Colonic mucosa (tissue), 4 donors: ENCODE results near the gene PLPP4. TPM values are rescaled to one million over a fixed set of nuclear protein-coding genes. Genes with fewer than 3 reads are reported as not detected.

Experiments used
- DNase-seq: peaks from one replicate; pipeline ENCODE4 v3.0.0-alpha.2; 2020
- H3K27ac ChIP-seq: fragments of 200-600 bp; one replicate; pipeline ENCODE4 v1.8.0; 2021
- H3K27me3 ChIP-seq: fragments of 200-600 bp; one replicate; pipeline ENCODE4 v1.8.0; 2021
- H3K36me3 ChIP-seq: fragments of 200-600 bp; one replicate; pipeline ENCODE4 v1.8.0; 2021
- H3K4me1 ChIP-seq: fragments of 200-600 bp; one replicate; pipeline ENCODE4 v1.8.0; 2021; ENCODE audit warnings: mild to moderate bottlenecking
- H3K4me3 ChIP-seq: fragments of 200-600 bp; one replicate; pipeline ENCODE4 v1.8.0; 2021
- H3K9ac ChIP-seq, 2 donors: one replicate each; pipeline ENCODE4 v1.7.0; 2013; ENCODE audit warnings: control low read depth in 2 of 2, low read depth in 2 of 2, low read length in 2 of 2
- H3K9me3 ChIP-seq: fragments of 200-600 bp; one replicate; pipeline ENCODE4 v1.8.0; 2021
- CTCF ChIP-seq: fragments of 200-600 bp; IDR thresholded peaks from one replicate; pipeline ENCODE4 v1.8.0; 2022; ENCODE audit warnings: antibody characterized with exemption, mild to moderate bottlenecking
- intact Hi-C: fragments of 100-400 bp; cut with DNase I; formaldehyde crosslinking; loops from one replicate; pipeline ENCODE4 v1.14.1; 2022
- total RNA-seq, 2 donors: library from RNA; stranded (reverse); fragmentation: NEBNext Ultra II Directional in 1 of 2; extraction: Animal tissue kit (Norgen Biotek cat#: 25700) in 1 of 2; gene quantifications; one replicate each; pipeline ENCODE4 v1.2.1, GENCODE V29; 2021
- donor health status: healthy.
- donor health status: DM: no; HTN: no; CAD: no.
- donor health status: DM: no; HTN: no; CAD: no.

Gene PLPP4
- total RNA-seq, 2 donors from 2014 or later: 0.61 TPM; not detected in 1

- no peak overlapping the region for H3K27ac ChIP-seq
- no peaks in the 10 kb centered on the region for H3K9me3 ChIP-seq
- H3K27me3 ChIP-seq: no peaks in the 10 kb centered on the region
- no peak for DNase-seq
- no peak for TF ChIP-seq CTCF
- H3K4me3 ChIP-seq: no peak overlapping the region
- intact Hi-C loops: no loop called here
- H3K4me1 ChIP-seq: no peaks in the 10 kb centered on the region
- H3K36me3 ChIP-seq: no peaks in the 10 kb centered on the region
- H3K9ac ChIP-seq: no peak overlapping the region
These were observed 26.7 kb downstream of the PLPP4 start for GRCh38 chr10:120483651-120484301.

DNA sequence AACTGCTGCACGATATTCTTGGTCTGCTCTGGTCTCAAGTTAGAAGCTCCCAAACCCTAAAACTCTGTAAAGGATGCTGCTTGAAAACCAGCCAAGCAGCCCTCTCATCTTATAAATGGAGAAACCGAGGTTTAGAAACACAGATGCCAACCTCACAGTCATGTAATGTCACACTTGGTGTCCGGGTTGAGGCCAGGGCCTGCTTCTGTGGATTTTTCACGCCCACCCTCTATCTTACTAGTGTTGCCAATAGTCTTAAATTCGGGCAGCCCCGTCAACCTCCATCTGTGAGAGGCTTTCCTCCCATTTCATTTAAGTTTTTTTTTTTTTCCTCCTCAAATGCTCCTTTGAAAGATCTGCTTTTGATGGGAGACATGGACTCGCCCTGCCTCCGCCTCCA lies 28.9 kb downstream of the PLPP4 start:
- intact Hi-C loops: no loop called here
- DNase-seq: no peak
- H3K27ac ChIP-seq: no peak overlapping the region
- H3K9me3 ChIP-seq: no peaks in the 10 kb centered on the region
- H3K4me3 ChIP-seq: no peak overlapping the region
- H3K9ac ChIP-seq: no peak overlapping the region
- no peaks in the 10 kb centered on the region for H3K36me3 ChIP-seq
- no peak for TF ChIP-seq CTCF
- no peaks in the 10 kb centered on the region for H3K4me1 ChIP-seq
- H3K27me3 ChIP-seq: no peaks in the 10 kb centered on the region

DNA sequence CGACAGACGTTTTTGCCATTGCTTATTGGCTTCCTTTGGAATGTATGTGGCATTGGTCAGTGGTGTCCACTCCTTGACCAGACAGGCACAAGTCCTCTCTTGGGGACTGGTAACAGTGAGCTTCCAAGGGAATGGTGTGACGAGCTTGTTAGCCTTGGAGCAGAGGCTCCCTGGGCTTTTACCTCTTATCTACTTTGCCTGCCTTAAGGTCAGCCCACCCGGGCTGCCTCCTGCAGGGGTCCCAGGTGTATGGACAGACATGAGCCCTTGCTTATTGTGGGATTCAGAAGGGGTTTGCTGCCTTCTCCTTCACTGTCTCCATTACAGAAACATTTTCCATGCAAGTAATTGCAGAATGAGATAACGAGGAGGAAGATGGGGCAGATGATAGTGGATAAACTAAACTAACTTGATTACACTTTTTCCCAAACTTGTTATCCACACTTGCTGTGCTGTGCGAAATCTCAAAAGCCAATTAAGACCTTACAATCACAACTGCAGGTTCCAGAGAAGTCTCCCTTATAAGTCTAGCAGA lies 29.7 kb downstream of the PLPP4 start:
- no peaks in the 10 kb centered on the region for H3K9me3 ChIP-seq
- H3K27me3 ChIP-seq: no peaks in the 10 kb centered on the region
- TF ChIP-seq CTCF: no peak
- DNase-seq: no peak
- H3K27ac ChIP-seq: no peak overlapping the region
- no peaks in the 10 kb centered on the region for H3K36me3 ChIP-seq
- no peak overlapping the region for H3K4me3 ChIP-seq
- intact Hi-C loops: no loop called here
- no peak overlapping the region for H3K9ac ChIP-seq
- H3K4me1 ChIP-seq: no peaks in the 10 kb centered on the region

DNA sequence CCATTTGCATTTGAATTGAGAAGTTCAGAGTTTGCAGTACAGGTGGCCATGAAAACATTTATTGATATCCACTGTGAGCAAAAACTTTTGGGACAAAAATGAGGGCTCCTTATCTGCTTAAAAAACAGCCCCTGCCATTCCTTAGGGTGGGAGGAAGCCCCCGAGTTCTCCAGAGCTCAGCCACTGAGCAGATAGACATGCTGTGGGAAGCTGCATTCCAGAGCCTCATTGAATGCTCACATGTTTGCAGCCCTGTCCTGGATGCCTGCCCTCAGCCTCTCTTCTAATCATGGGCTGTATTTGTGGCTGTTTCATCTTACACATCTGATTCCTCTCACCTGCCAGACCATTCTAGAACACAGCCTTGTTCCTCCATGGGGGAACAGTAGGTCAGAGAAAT lies 33.3 kb downstream of the PLPP4 start:
- no peak for DNase-seq
- H3K36me3 ChIP-seq: no peaks in the 10 kb centered on the region
- H3K4me1 ChIP-seq: no peaks in the 10 kb centered on the region
- no peaks in the 10 kb centered on the region for H3K27me3 ChIP-seq
- H3K4me3 ChIP-seq: no peak overlapping the region
- no peak overlapping the region for H3K27ac ChIP-seq
- no peak for TF ChIP-seq CTCF
- intact Hi-C loops: no loop called here
- no peak overlapping the region for H3K9ac ChIP-seq
- no peaks in the 10 kb centered on the region for H3K9me3 ChIP-seq

DNA sequence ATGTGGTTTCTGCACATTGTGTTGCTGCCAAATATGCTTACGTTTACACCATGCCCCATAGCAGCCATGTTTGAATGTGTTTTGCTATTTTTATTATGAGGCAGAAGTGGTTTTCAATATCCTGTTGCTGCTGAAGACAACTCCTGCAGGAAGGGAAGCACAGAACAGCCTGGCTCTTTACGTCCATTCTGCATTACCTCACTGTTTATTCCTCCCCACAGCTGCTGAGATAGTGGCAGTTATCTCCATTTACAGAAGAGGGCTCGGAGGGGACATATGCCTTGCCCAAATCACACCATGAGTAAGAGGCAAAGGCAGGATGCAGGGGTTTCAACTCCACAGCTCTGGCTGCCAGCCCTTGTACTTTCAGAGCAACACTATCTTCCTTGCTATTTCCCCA lies 35.3 kb downstream of the PLPP4 start:
- no peak for DNase-seq
- TF ChIP-seq CTCF: no peak
- intact Hi-C loops: no loop called here

More for the DNA sequence above, 35.3 kb downstream of the PLPP4 start:
- Histone ChIP-seq H3K27ac (no peak overlapping the region), H3K4me1 (no peaks in the 10 kb centered on the region), H3K27me3 (no peaks in the 10 kb centered on the region), H3K9me3 (no peaks in the 10 kb centered on the region), H3K36me3 (no peaks in the 10 kb centered on the region), H3K4me3 (no peak overlapping the region), H3K9ac (no peak overlapping the region)
